ENCODE data around the gene FAM174C. TPM values are rescaled to one million over a fixed set of nuclear protein-coding genes. Genes with fewer than 3 reads are reported as not detected.
A peak's percentile ranks its signal among the peaks of the same experiment; 100 is the strongest.

The FAM174C gene
- total and polyA plus RNA-seq, 12 donors: 8.2 to 70.2 (median 13.4) TPM

- DNase-seq: peak in 1 of 2 donors; percentile 17
- ATAC-seq: no peak
- H3K4me1 ChIP-seq: peaks cover 8 to 18% (median 15%) of the 10 kb centered on the region in 9 donors
- peaks cover 6 to 29% (median 28%) of the 10 kb centered on the region in 7 donors for H3K27me3 ChIP-seq
- TF ChIP-seq CTCF (IDR thresholded peaks at IDR 0.05): no peak
- H3K9me3 ChIP-seq: no peaks in the 10 kb centered on the region
- H3K27ac ChIP-seq: no peak overlapping the region
- peaks cover 0 to 28% (median 8%) of the 10 kb centered on the region in 9 donors for H3K36me3 ChIP-seq
- intact Hi-C loops (cut with DNase I): loop anchor here in 6 of 10 donors (5.0 to 10.0 kb wide), 5 partner anchors 74 to 116 kb away; a partner anchor contains a TSS
- H3K4me3 ChIP-seq: no peak overlapping the region
- 87 to 89% methylated on average over 53 of the region's 53 CpGs for whole genome bisulfite sequencing, 2 donors
Measured at GRCh38 chr19:1280636-1281568, 5.6 kb downstream of the FAM174C start.

- WGBS, 2 donors: 66 to 69% methylated on average over 15 of the region's 15 CpGs
- intact Hi-C loops (cut with DNase I): loop anchor here in 6 of 10 donors (5.0 to 10.0 kb wide), 5 partner anchors 73 to 116 kb away; a partner anchor contains a TSS
Measured at GRCh38 chr19:1281569-1282287, 6.4 kb downstream of the FAM174C start.

GRCh38 chr19:1282588-1283206 is 7.4 kb downstream of the FAM174C start:
- ATAC-seq (no peak), DNase-seq (no peak)
- Histone ChIP-seq H3K9me3 (no peaks in the 10 kb centered on the region), H3K4me3 (no peak overlapping the region), H3K4me1 (peaks cover 0 to 19% (median 9%) of the 10 kb centered on the region in 9 donors), H3K27ac (no peak overlapping the region), H3K36me3 (peaks cover 0 to 20% (median 8%) of the 10 kb centered on the region in 9 donors), H3K27me3 (peaks cover 15 to 46% (median 43%) of the 10 kb centered on the region in 7 donors)
- TF ChIP-seq CTCF (IDR thresholded peaks at IDR 0.05): no peak
- WGBS, 2 donors: 79 to 84% methylated on average over 18 of the region's 18 CpGs
- intact Hi-C loops (cut with DNase I): loop anchor here in 6 of 10 donors (5.0 to 10.0 kb wide), 5 partner anchors 72 to 115 kb away; a partner anchor contains a TSS

More at GRCh38 chr19:1281569-1282287, 6.4 kb downstream of the FAM174C start:
- H3K27me3 ChIP-seq: peaks cover 6 to 36% (median 34%) of the 10 kb centered on the region in 7 donors
- H3K36me3 ChIP-seq: peaks cover 0 to 28% (median 8%) of the 10 kb centered on the region in 9 donors
- no peak overlapping the region for H3K4me3 ChIP-seq
- TF ChIP-seq CTCF (IDR thresholded peaks at IDR 0.05): no peak
- DNase-seq: no peak
- H3K4me1 ChIP-seq: peaks cover under 1 to 14% (median 10%) of the 10 kb centered on the region in 9 donors
- ATAC-seq: no peak
- H3K27ac ChIP-seq: no peak overlapping the region
- H3K9me3 ChIP-seq: no peaks in the 10 kb centered on the region
